ENCODE results near the gene CEP41.
A peak's percentile ranks its signal among the peaks of the same experiment; 100 is the strongest.
"Not testable (repeated sequence)": the region's sequence is repeated elsewhere in the genome, so short reads cannot be mapped to it uniquely, and the experiment has no call there.

The CEP41 gene

DNA sequence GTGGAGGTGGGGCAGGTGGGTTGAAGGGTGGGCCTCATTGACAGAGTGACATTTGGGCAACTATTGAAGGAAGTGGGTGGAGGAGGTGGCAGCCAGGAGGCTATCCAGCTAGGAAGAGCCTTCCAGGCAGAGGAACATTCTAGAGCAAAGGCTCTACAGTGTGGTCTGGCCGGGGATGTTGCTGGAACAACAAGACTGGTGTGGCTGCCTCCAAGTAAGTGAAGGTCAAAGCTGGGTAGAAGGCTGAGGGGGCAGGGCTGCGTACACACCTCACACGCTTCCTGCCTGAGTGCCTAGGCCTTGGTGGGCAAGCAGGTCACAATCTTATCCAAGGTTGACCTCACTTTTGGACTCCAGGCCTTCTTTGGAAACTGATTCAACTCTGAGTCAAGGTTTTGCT lies 53.9 kb downstream of the CEP41 start:
- DNase-seq = no peak

- DNase-seq = no peak
Observed at GRCh38 chr7:130385600-130386066, 55.2 kb downstream of the CEP41 start.

- no peak for DNase-seq
Observed at GRCh38 chr7:130384841-130385599, 55.8 kb downstream of the CEP41 start.

DNA sequence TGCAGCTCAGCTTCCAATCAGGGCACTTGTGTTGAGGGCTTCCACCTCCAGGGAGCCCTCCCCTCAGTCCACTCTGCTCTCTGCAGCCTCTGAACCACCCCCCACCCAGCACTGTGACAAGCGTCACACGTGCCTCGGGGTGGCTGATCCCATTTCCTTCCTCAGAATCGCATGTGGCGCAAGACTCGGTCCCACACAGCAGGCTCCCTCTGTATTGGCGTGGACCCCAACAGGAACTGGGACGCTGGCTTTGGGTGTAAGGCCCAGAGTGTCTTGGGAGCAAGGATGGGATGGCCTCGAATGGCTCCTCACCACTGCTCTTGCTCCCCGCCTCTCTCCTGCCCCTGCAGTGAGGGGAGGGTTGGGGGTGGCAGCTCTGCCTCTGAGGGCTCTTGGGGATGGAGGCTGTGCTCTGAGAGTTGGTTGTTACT lies 56.4 kb downstream of the CEP41 start:
- no peak for DNase-seq

- DNase-seq = no peak
Observed at GRCh38 chr7:130383187-130383980, 57.4 kb downstream of the CEP41 start.

DNA sequence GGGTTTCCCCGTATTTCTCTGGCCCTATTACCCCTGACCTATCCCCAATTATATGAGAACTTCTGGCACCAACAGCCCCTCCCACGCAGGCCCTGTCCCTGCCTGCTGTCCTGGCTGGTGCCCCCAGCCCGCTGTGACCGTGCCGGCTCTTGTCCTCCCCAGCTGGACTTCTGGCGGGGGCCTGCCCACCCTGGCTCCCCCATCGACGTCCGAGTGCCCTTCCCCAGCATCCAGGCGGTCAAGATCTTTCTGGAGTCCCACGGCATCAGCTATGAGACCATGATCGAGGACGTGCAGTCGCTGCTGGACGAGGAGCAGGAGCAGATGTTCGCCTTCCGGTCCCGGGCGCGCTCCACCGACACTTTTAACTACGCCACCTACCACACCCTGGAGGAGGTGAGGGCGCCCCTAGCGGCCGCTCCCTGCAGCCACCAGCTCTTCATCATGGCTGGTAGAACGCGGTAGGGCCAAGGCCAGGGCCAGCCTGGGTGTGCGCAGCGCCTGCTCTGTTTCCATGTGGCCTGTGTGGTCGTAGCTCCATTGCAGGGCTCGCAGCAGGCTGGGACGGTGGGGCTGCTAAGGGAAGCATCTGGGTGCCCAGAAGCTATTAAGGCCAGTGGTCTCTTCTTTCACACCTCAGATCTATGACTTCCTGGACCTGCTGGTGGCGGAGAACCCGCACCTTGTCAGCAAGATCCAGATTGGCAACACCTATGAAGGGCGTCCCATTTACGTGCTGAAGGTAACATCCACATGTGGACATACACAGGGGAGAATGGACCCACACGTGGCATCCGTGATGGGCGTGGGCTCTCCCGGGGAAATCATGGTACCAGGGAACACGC lies 59.1 kb downstream of the CEP41 start:
- DNase-seq = no peak

DNA sequence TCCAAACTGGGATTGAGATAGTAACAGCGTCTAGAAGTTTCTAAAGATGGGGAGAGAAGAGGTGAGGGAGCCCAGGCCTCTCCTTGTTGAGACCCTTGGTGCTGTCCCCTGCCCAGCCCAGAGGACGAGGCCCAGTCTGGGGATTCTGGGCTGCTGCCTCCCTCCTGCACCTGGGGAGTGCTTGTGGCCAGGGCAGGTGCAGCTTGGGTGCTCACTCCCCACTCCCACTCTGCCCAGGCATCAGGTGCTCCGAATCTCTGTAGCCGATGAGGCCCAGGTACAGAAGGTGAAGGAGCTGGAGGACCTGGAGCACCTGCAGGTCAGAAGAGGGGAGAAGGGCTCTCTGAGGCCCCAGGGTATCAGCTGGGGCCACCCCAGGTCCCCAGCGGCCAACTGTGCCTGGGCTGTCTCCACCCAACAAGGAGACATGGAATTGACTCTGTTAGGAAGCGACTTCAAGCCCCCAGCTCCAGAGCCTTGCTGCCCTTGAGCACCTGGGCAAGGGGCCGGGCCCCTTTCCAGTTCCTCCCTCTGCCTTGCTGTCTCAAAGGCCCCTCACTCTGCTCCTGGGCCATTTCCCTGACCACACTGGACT lies 59.9 kb downstream of the CEP41 start:
- no peak for DNase-seq

DNA sequence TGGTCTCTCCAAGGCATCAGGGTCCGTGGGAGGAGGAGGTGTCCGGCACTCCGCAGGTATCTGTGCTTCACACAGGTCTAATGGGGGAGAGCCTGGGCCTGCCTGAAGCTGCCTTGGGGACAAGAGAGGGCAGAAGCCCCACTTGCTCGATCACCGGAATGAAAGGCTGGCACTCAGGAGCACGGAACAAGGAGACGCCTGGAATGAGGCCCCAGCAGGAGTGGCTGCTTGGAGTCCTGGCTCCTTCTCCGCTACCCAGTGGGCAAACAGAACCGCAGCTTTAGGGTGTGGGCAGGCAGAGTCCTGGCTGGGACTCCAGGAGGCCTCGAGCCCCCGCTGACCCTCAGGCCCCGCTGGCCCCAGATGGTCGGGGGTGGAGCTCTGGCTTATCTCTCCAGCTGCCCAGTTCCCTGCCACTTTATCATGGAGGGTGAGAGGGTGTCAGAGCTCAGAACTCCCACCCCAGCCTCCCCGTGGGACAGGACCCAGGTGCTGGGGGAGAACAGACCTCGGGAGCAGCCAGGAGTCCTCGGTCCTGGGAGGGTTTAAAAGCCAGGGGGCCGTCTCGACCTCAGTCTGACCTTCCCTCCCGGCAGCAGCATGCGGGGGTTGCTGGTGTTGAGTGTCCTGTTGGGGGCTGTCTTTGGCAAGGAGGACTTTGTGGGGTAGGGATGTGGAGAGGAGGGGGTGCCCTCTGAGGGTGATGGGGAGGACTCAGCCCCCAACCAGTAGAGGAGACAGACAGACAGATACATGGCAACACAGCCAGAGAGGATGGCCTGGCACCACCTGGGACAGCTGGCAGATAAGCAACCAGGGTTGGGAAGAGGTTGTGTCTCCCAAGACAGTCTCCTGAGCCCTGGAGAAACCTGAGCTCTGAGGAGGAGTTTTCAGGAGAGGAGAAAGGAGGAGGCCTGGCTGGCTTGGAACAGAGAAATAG lies 60.6 kb downstream of the CEP41 start, which contains the start of gene CPA1:
CPA1 (plus strand) TSS at position 574 of the 940 bp plus-strand sequence; CDS start at position 601, 27 bp downstream.
- DNase-seq = no peak

GRCh38 chr7:130379532-130379920 lies 61.3 kb downstream of the CEP41 start:
- DNase-seq = no peak

DNA sequence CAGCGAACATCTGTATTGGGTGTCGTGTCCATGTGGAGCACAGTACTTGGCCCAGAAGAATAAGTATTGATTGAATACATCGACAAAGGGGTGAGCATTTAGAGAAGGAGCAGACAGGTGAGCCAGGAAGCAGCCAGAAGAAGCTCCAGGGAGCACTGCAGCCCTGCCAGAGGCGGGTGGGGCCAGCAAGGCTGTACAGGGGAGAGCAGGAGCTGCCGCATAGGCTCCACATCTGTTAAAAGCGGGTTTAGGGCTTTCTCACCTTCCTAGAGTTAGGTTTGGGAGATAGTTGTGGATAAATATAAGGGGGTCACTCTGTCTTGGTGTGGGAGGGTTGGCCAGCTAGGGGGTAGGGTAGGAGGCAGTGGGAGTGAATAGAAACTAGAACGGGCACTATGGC lies 61.8 kb downstream of the CEP41 start:
- DNase-seq = no peak

- DNase-seq = no peak
Observed at GRCh38 chr7:130377178-130377577, 63.6 kb downstream of the CEP41 start.

DNA sequence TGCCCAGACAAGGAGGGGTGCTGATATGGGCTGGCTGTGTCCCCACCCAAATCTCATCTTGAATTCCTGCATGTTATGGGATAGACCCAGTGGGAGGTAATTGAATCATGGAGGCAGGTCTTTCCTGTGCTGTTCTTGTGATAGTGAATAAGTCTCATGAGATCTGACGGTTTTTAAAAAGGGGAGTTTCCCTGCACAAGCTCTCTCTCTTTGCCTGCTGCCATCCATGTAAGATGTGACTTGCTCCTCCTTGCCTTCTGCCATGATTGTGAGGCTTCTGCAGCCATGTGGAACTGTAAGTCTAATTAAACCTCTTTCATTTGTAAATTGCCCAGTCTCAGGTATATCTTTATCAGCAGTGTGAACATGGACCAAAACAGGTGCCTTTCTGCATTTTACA lies 64.4 kb downstream of the CEP41 start:
- DNase-seq = not testable (repeated sequence)

GRCh38 chr7:130374507-130374906 lies 66.3 kb downstream of the CEP41 start:
- DNase-seq = no peak

DNA sequence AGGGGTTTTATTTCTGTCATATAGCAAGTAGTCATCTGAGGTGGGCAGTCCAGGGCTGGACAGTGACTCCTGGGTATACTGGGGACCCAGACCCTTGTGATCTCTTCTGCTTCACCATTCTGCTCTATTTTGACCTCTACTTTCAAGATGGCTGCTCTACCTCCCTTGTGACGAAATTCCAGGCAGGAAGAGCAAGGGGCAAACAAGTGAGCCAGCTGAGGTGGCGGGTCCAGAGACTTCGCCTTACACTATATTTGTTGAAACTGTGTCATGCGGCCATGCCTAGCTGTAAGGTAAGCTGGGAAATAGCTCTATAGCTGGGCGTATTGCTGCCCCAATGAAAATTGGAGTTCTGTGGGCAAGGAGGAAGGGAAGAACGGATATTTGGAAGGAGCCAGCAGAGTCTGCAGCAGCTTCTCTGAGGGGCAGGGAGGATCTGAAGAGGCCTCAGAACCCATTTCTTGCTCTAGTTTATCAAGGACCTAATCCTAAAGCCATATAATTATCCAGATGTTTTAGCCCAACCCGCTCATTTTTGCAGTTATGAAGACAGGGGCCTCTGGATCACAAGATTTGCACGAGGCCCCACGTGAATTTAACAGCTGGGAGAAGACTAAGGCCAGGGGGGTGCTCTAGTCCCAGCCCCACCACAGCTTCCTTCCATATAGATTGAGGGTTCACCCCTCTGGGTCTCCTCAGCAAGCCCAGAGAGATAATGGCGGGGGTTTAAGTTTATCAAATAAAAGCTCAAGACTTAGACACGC lies 68.2 kb downstream of the CEP41 start:
- no peak for DNase-seq

GRCh38 chr7:130371046-130371445 lies 69.8 kb downstream of the CEP41 start:
- peak; percentile 76 for DNase-seq

DNA sequence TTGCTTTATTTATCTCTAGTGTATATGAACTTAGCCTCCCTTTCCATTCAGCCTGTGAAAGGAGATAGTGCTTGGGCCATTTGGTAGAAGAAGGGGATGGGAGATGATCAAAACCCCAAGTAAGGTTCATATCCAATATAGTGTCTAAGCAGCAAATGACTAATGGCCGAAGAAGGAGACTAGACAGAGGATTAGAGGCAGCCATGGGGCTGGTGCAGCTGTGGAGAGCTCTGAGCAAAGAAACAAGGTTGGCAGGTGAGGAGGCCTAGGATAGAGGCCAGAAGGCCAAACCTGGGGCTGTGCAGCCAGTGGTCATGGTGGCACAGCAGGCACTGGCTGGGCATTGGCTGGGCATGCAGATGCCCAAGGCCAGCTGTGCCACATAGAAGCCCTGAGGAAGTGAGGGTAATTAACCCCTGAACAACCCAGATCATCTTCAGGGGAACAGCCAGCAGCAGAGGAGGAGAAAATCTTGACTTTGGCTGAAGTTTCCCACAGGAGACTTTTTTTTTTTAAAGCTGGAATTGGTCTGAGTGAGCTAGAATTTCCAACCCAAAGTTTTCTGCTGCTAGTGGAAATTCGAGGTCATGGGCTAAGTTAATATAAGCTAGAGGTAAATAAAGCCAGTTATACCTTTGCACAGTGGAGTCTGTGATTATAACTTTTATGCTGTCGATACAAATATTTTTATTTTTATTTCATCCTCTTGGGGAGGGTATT lies 70.8 kb downstream of the CEP41 start:
- peak; percentile 59 for DNase-seq

DNA sequence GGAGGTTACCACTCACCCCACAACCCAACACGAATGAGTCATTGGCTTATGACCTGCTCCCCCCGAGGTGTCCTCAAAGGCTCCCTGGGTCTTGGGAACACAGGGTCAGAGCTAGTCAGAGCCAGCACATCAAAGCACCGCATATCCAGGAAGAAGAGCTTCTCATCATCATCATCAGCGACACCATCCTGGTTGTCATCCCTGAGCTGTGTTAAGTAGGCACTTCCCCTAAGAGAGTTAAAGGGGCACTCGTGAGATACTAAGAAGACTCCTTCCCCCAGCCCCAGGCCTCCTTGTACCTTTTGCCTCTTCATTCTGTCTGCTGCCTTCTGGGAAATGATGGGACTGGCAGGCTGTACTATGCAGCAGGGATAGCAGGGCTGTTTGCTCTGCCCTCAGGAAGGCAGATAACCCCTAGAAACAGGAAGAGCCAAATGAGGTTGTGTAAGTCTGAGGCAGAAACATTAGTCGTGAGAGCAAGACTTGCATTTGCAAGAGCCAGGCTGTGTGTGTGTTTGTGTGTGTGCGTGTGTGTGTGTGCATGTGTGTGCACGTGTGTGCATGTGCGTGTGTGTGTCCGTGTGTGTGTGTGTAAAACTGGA lies 71.6 kb downstream of the CEP41 start:
- peak; percentile 97 for DNase-seq

DNA sequence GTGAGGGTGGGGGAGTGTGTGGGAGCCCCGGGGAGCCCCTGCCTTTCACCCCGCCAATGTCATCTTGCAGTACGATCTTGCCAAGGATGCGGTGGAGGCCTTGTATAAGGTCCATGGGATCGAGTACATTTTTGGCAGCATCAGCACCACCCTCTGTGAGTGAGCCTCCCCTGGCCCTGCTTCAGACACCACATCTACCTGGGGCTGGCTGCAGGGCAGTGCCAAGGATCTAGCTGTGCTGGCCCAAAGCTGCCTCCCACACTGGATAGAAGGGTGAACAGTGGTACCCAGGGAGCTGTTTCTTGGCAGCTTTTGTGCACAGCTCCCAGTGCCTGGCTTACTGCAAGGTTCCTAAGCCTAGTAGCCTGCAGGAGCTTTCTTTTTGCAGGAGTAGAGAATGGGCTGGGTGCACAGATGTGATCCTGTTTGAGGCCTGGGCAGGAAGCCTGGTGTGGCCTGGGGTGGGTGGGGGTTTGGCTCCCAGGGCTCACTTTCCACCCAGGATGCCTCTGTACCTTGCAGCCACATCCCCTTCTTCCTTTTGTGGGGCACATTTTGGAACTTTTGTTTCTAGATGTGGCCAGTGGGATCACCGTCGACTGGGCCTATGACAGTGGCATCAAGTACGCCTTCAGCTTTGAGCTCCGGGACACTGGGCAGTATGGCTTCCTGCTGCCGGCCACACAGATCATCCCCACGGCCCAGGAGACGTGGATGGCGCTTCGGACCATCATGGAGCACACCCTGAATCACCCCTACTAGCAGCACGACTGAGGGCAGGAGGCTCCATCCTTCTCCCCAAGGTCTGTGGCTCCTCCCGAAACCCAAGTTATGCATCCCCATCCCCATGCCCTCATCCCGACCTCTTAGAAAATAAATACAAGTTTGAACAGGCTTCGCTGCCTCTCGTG lies 72.7 kb downstream of the CEP41 start:
- no peak for DNase-seq

Data from fibroblast of skin of right biceps (primary cell).